ENCODE results near the gene LAMA2.

DNA sequence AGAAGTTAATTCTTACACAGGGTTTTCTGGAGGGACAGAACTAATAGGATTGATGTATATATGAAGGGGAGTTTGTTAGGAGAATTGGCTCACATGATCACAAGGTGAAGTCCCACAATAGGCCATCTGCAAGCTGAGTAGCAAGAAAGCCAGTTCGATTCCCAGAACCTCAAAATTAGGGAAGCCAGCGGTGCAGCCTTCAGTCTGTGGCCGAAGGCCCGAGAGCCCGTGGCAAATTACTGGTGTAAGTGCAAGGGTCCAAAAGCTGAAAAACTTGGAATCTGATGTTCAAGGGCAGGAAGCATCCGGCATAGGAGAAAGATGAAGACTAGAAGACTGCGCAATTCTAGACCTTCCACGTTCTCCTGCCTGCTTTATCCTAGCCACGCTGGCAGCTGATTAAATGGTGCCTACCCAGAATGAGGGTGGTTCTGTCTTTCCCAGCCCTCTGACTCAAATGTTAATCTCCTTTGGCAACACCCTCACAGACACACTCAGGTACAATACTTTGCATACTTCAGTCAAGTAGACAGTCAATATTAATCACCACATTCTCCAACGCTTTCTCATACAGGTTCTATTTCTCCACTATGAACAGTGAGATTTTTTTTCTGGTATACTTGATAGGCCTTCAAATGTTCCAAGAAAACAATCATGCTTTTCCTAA lies 357.0 kb downstream of the LAMA2 start:
- no peak for TF ChIP-seq POLR2A (IDR thresholded peaks at IDR 0.05)
- TF ChIP-seq, protein P1, sequence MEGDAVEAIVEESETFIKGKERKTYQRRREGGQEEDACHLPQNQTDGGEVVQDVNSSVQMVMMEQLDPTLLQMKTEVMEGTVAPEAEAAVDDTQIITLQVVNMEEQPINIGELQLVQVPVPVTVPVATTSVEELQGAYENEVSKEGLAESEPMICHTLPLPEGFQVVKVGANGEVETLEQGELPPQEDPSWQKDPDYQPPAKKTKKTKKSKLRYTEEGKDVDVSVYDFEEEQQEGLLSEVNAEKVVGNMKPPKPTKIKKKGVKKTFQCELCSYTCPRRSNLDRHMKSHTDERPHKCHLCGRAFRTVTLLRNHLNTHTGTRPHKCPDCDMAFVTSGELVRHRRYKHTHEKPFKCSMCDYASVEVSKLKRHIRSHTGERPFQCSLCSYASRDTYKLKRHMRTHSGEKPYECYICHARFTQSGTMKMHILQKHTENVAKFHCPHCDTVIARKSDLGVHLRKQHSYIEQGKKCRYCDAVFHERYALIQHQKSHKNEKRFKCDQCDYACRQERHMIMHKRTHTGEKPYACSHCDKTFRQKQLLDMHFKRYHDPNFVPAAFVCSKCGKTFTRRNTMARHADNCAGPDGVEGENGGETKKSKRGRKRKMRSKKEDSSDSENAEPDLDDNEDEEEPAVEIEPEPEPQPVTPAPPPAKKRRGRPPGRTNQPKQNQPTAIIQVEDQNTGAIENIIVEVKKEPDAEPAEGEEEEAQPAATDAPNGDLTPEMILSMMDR (IDR thresholded peaks at IDR 0.05) = no peak
